WI38 (cell line): ENCODE data around the gene OR2M7.
"Not testable (repeated sequence)": the region's sequence is repeated elsewhere in the genome, so short reads cannot be mapped to it uniquely, and the experiment has no call there.

Experiments used
- H3K4me3 ChIP-seq: 2 replicates; pipeline ENCODE4 v1.5.1; 2011; ENCODE audit warnings: low read depth, mild to moderate bottlenecking, control low read depth, low read length
- TF ChIP-seq, protein P1 (sequence below): IDR thresholded peaks from 2 replicates; pipeline ENCODE4 v1.5.1; 2012; ENCODE audit warnings: low read depth, mild to moderate bottlenecking, control low read depth, low read length

Gene OR2M7

DNA sequence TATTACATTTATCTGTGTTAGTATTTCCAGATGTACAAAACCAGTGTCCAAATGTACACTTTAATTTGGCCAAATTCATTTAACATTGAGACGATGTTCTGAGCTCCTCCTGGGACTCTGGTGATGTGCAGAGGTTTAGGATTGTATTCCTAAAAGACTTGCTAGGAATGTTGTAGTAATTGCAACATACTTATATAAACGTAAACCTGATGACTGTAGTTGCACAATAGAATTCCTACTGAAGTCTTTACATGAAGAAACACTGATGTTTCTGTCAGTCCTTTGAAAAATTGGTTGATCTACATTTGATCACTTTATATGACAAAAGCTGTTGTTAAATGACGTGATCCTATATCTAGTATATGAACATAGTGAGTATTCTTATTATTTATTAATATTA, 19.1 kb upstream of the OR2M7 start:
- TF ChIP-seq, protein P1, sequence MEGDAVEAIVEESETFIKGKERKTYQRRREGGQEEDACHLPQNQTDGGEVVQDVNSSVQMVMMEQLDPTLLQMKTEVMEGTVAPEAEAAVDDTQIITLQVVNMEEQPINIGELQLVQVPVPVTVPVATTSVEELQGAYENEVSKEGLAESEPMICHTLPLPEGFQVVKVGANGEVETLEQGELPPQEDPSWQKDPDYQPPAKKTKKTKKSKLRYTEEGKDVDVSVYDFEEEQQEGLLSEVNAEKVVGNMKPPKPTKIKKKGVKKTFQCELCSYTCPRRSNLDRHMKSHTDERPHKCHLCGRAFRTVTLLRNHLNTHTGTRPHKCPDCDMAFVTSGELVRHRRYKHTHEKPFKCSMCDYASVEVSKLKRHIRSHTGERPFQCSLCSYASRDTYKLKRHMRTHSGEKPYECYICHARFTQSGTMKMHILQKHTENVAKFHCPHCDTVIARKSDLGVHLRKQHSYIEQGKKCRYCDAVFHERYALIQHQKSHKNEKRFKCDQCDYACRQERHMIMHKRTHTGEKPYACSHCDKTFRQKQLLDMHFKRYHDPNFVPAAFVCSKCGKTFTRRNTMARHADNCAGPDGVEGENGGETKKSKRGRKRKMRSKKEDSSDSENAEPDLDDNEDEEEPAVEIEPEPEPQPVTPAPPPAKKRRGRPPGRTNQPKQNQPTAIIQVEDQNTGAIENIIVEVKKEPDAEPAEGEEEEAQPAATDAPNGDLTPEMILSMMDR: no peak
- no peak overlapping the region for H3K4me3 ChIP-seq

DNA sequence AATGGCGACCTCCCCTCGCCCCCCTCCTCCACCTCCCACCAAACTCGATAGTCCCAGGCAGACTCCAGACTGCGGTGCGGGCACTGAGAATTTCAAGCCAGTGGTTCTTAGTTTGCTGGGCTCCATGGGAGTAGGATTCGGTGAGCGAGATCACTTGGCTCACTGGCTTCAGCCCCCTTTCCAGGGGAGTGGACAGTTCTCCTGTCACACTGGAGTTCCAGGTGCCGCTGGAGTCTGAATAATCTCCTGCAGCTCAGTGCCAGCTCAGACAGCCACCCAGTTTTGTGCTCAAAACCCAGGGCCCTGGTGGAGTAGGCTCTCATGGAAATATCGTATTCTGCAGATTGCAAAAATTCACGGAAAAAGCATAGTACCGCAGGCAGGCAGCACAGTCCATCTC, 7.6 kb downstream of the OR2M7 start:
- TF ChIP-seq, protein P1: no peak

DNA sequence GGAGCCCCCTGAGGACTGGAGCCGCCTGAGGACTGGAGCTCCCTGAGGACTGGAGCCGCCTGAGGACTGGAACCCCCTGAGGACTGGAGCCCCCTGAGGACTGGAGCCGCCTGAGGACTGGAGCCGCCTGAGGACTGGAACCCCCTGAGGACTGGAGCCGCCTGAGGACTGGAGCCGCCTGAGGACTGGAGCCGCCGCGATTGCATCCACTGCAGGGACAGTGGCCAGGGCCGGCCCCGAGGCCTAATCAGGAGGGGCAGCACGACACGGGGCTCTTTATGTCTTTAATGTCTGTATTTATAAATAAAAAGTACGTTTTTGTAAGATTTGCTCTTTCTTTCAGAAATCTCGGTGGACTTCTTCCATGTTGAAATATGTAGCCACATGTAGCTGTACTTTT, 17.6 kb downstream of the OR2M7 start:
- not testable (repeated sequence) for H3K4me3 ChIP-seq

More for the DNA sequence above, 7.6 kb downstream of the OR2M7 start:
- H3K4me3 ChIP-seq: no peak overlapping the region

DNA sequence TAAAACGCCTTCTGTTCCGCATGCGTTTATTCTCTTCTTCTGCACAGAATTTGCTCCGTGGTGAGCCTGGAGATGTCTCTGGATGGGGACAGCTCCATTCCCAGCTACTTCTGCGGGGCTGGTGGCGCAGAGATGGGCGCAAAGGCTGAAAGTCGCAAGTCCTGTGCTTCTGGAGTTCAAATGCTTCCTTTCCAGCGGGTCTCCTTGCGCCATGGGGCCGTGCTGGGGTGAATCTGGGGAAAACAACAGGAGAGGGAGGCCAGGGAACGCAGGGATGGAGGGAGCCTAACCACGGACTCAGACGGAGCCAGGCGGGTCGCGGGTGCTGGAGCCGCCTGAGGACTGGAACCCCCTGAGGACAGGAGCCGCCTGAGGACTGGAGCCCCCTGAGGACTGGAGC, 18.3 kb downstream of the OR2M7 start:
- TF ChIP-seq, protein P1: no peak
- H3K4me3 ChIP-seq: no peak overlapping the region

DNA sequence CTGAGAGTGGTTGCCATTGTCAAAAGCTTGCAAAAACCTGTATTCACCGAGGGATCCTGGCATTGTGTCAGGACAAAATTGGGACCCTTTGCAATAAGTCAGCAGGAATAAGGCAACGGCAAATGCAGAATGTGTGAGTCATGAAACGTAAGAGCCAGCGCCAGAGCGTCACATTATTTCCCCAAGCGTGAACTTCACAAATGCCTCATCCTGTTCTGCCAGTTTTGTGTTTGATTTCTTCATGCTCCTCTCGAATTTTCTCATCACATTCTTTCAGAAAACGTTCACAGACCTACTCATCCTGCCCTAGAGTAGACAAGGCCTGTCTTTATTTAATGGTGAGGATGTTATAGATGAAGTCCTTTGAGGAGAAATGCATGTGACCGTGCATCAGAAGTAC, 18.7 kb downstream of the OR2M7 start:
- H3K4me3 ChIP-seq: not testable (repeated sequence)

DNA sequence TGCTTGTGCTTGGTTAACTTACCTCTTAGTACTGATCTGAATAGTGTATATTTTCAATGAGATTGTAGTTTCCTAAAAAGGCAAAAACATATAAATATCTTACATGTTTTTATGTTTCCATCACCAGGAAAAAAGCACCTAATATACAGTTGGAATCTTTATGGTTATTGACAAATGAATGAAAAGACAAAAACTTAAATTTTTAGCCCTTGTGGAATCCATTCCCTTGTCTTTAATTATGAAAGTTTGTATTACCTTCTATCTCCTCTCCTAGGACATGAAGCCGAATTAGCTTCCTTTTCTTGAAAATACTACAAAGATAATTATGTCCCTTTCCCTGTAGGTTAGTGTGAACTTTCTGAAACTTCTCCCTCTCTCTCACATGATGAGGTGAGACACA, 21.0 kb downstream of the OR2M7 start, which contains the start of gene OR2T12:
Gene OR2T12 (minus strand): TSS at position 101 of the 400 bp plus-strand sequence. CDS start 7,846 bp downstream, outside the sequence.
- H3K4me3 ChIP-seq: no peak within 1 kb of the TSS
- TF ChIP-seq, protein P1: no peak

DNA sequence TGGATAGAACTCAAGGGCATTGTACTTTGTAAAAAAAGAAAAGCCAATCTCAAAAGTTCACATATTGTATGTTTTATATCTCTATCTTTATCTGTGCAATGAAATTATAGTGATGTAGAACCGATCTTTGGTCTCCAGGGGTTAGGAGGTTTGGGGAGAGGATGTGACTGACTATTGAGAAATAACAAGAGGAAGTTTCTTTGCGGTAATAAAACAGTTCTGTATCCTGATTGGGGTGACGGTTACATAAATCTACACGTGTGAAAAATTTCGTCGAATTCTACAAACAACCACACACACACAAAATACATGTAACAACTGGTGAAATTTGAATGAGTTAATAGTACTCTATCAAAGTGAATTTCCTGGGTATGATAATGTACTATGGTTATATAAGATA, 36.0 kb downstream of the OR2M7 start:
- no peak overlapping the region for H3K4me3 ChIP-seq
- TF ChIP-seq, protein P1: no peak

DNA sequence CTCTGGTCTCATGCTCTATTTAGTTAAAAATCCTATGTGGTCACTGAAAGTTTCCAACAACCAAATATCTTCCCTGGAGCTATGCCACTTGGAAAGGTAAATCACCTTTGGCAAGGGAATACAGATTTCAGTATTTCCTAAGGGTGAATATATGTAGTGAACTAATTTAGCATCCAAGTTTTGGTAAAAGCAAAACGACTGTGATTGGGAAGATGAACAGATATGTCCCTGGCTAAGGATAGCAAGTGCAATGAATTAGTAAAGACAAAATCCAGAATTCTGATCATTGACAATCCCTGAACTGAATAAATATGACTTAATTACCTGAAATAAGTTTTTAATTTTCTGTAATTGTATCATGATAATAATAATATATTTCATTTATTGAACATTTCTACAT, 46.5 kb downstream of the OR2M7 start, which contains the start of gene OR2T33:
Gene OR2T33 (minus strand): TSS at position 101 of the 400 bp plus-strand sequence. CDS start 4,162 bp downstream, outside the sequence.
- H3K4me3 ChIP-seq: no peak within 1 kb of the TSS
- TF ChIP-seq, protein P1: no peak
